Keratinocyte (primary cell): Measurements from ENCODE around the gene OR10P1. TPM values are rescaled to one million over a fixed set of nuclear protein-coding genes. Genes with fewer than 3 reads are reported as not detected.

Experiments
- DNase-seq: peaks from one replicate; pipeline ENCODE4 v3.0.0-alpha.2; 2011; ENCODE audit warnings: low read depth, missing footprints, low spot score
- FAIRE-seq: peaks from 2 replicates; lab custom pipeline; 2011; peaks lifted over from hg19 to GRCh38; lab: Jason Lieb, UNC
- H2AFZ ChIP-seq: 2 replicates; pipeline ENCODE4 v1.6.0; 2012; ENCODE audit warnings: low read length, control low read depth, inconsistent platforms; ENCODE audit not compliant: control insufficient read depth
- H3K27ac ChIP-seq: 2 replicates; pipeline ENCODE4 v1.5.1; 2011; ENCODE audit warnings: low read length; ENCODE audit not compliant: control insufficient read depth, insufficient read depth
- H3K27me3 ChIP-seq: 3 replicates; pipeline ENCODE4 v1.6.0; 2011; ENCODE audit warnings: low read length; ENCODE audit not compliant: control insufficient read depth, insufficient read depth; ENCODE audit errors: extremely low read depth
- H3K36me3 ChIP-seq, 2 experiments: 2 replicates in 1 of 2; 3 replicates in 1 of 2; pipeline ENCODE4 v1.5.1; 2011; ENCODE audit warnings: low read length in 2 of 2, mild to moderate bottlenecking in 1 of 2; ENCODE audit not compliant: control insufficient read depth in 2 of 2, insufficient read depth in 2 of 2; ENCODE audit errors: extremely low read depth in 1 of 2
- H3K4me1 ChIP-seq: 3 replicates; pipeline ENCODE4 v1.5.1; 2011; ENCODE audit warnings: low read length; ENCODE audit not compliant: control insufficient read depth, insufficient read depth; ENCODE audit errors: extremely low read depth
- H3K4me2 ChIP-seq: 3 replicates; pipeline ENCODE4 v1.6.0; 2011; ENCODE audit warnings: low read depth, low read length; ENCODE audit not compliant: control insufficient read depth, insufficient read depth; ENCODE audit errors: extremely low read depth
- H3K4me3 ChIP-seq, 3 experiments: fragments of 200-600 bp in 1 of 3; sonication (generic) in 1 of 3; 2 replicates in 2 of 3; 3 replicates in 1 of 3; pipeline ENCODE4 v1.5.1; 2011 to 2016; ENCODE audit warnings: low read length in 3 of 3, mild to moderate bottlenecking in 3 of 3, control low read depth in 2 of 3, inconsistent platforms in 1 of 3, low read depth in 1 of 3, mixed read lengths in 1 of 3, mixed run types in 1 of 3, moderate library complexity in 1 of 3; ENCODE audit not compliant: control insufficient read depth in 2 of 3, insufficient read depth in 2 of 3; ENCODE audit errors: extremely low read depth in 1 of 3
- H3K79me2 ChIP-seq: 2 replicates; pipeline ENCODE4 v1.6.0; 2012; ENCODE audit warnings: low read length; ENCODE audit not compliant: control insufficient read depth, insufficient read depth
- H3K9ac ChIP-seq: 3 replicates; pipeline ENCODE4 v1.6.0; 2011; ENCODE audit warnings: low read length; ENCODE audit not compliant: control insufficient read depth, insufficient read depth; ENCODE audit errors: extremely low read depth
- H3K9me1 ChIP-seq: 3 replicates; pipeline ENCODE4 v1.6.0; 2011; ENCODE audit warnings: low read length; ENCODE audit not compliant: control insufficient read depth, insufficient read depth; ENCODE audit errors: extremely low read depth
- H3K9me3 ChIP-seq: 2 replicates; pipeline ENCODE4 v1.5.1; 2012; ENCODE audit warnings: low read depth, low read length; ENCODE audit not compliant: control insufficient read depth
- H4K20me1 ChIP-seq: 3 replicates; pipeline ENCODE4 v1.6.0; 2011; ENCODE audit warnings: low read length; ENCODE audit not compliant: control insufficient read depth, insufficient read depth; ENCODE audit errors: extremely low read depth
- EZH2 ChIP-seq: IDR thresholded peaks from one replicate; pipeline ENCODE4 v1.6.1; 2012; ENCODE audit warnings: inconsistent platforms, mild to moderate bottlenecking, low read length, moderate library complexity
- dilution Hi-C: fragments of 300-500 bp; cut with MboI; formaldehyde crosslinking; loops from one replicate; pipeline ENCODE4 v1.7.0; 2020; ENCODE audit warnings: low sequenced_read_pairs; ENCODE audit not compliant: extremely low pct_ligation_motif_present
- polyA plus RNA-seq, 5 experiments: library from polyadenylated mRNA; depleted of rRNA in 3 of 5; stranded (reverse) in 3 of 5; stranded (forward) in 1 of 5; unstranded in 1 of 5; fragments of >200 nt; gene quantifications; 1 replicate in 1 of 5; 2 replicates in 3 of 5; 3 replicates in 1 of 5; pipeline versions ENCODE4 v1.2.1 to v1.2.3, GENCODE V29; 2011 to 2012; ENCODE audit warnings: missing spikeins in 2 of 5, low read depth in 1 of 5, low replicate concordance in 1 of 5
- TF ChIP-seq, protein P1 (sequence below), 3 experiments: IDR thresholded peaks in 1 of 3; conservative IDR thresholded peaks in 1 of 3; optimal IDR thresholded peaks in 1 of 3; 2 replicates in 2 of 3; 3 replicates in 1 of 3; pipeline versions ENCODE3 to v1.5.1; 2011; ENCODE audit warnings: low read length in 3 of 3, mild to moderate bottlenecking in 3 of 3, moderate library complexity in 2 of 3, control low read depth in 1 of 3, inconsistent platforms in 1 of 3; ENCODE audit not compliant: insufficient read depth in 2 of 3; ENCODE audit errors: extremely low read depth in 1 of 3

The OR10P1 gene
- polyA plus RNA-seq, 1 donor (not counting 4 experiments of a cell fraction or from before 2014, with no cell fraction given), result not detected

GRCh38 chr12:55626154-55626553 lies 10.5 kb upstream of the OR10P1 start:
- no peaks in the 10 kb centered on the region for H3K27me3 ChIP-seq
- no peak for DNase-seq
- no peak overlapping the region for H2AFZ ChIP-seq
- no peaks in the 10 kb centered on the region for H3K9me1 ChIP-seq
- H3K36me3 ChIP-seq, result no peaks in the 10 kb centered on the region
- H3K9ac ChIP-seq, result no peak overlapping the region
- TF ChIP-seq, protein P1, sequence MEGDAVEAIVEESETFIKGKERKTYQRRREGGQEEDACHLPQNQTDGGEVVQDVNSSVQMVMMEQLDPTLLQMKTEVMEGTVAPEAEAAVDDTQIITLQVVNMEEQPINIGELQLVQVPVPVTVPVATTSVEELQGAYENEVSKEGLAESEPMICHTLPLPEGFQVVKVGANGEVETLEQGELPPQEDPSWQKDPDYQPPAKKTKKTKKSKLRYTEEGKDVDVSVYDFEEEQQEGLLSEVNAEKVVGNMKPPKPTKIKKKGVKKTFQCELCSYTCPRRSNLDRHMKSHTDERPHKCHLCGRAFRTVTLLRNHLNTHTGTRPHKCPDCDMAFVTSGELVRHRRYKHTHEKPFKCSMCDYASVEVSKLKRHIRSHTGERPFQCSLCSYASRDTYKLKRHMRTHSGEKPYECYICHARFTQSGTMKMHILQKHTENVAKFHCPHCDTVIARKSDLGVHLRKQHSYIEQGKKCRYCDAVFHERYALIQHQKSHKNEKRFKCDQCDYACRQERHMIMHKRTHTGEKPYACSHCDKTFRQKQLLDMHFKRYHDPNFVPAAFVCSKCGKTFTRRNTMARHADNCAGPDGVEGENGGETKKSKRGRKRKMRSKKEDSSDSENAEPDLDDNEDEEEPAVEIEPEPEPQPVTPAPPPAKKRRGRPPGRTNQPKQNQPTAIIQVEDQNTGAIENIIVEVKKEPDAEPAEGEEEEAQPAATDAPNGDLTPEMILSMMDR (optimal IDR thresholded peaks at IDR 0.05 in 1 of 3, IDR thresholded peaks at IDR 0.05 in 1 of 3, conservative IDR thresholded peaks at IDR 0.05 in 1 of 3; ENCODE audit: extremely low read depth in 1 of 3, insufficient read depth in 2 of 3, low read length in 3 of 3), result no peak
- no peak for TF ChIP-seq EZH2
- H4K20me1 ChIP-seq, result no peaks in the 10 kb centered on the region
- no peak overlapping the region for H3K4me3 ChIP-seq
- no peaks in the 10 kb centered on the region for H3K79me2 ChIP-seq
- H3K9me3 ChIP-seq, result no peaks in the 10 kb centered on the region
- dilution Hi-C loops, result no loop called here
- no peak for FAIRE-seq
- H3K27ac ChIP-seq, result no peak overlapping the region
- no peaks in the 10 kb centered on the region for H3K4me1 ChIP-seq
- no peak overlapping the region for H3K4me2 ChIP-seq

- Histone ChIP-seq H3K9me1 (no peaks in the 10 kb centered on the region), H3K4me3 (no peak overlapping the region), H3K27ac (no peak overlapping the region), H3K36me3 (no peaks in the 10 kb centered on the region), H3K4me1 (no peaks in the 10 kb centered on the region), H3K27me3 (peaks cover 3% of the 10 kb centered on the region), H4K20me1 (no peaks in the 10 kb centered on the region), H3K79me2 (no peaks in the 10 kb centered on the region), H3K4me2 (no peak overlapping the region), H3K9me3 (no peaks in the 10 kb centered on the region), H3K9ac (no peak overlapping the region), H2AFZ (no peak overlapping the region)
- dilution Hi-C loops, result no loop called here
- FAIRE-seq (no peak), DNase-seq (no peak)
- no peak for TF ChIP-seq EZH2
- TF ChIP-seq, protein P1 (optimal IDR thresholded peaks at IDR 0.05 in 1 of 3, IDR thresholded peaks at IDR 0.05 in 1 of 3, conservative IDR thresholded peaks at IDR 0.05 in 1 of 3; ENCODE audit: extremely low read depth in 1 of 3, insufficient read depth in 2 of 3, low read length in 3 of 3), result no peak
Measured at GRCh38 chr12:55629058-55629841, 7.4 kb upstream of the OR10P1 start.
